ENCODE results near the gene AXL. TPM values are rescaled to one million over a fixed set of nuclear protein-coding genes. Genes with fewer than 3 reads are reported as not detected.

AXL gene
- total and polyA plus RNA-seq, 9 of the 15 experiments (the other 6 are each of a cell fraction or from before 2014, with no cell fraction given) = 0.80 to 6.6 (median 1.6) TPM

- TF ChIP-seq ZNF512 (tag; IDR thresholded peaks at IDR 0.05) = no peak
- TF ChIP-seq MAFF (IDR thresholded peaks at IDR 0.05; ENCODE audit: low read length) = no peak; the same call in 1 of the 2 replicates
- no peak for TF ChIP-seq CHD4 (IDR thresholded peaks at IDR 0.05; ENCODE audit: insufficient read depth, insufficient replicate concordance, low read depth, low read length, poor library complexity, severe bottlenecking)
- TF ChIP-seq TCF7L2 (IDR thresholded peaks at IDR 0.05; ENCODE audit: low read depth, low read length) = no peak
- TF ChIP-seq USF2 (CRISPR knock-in tag; IDR thresholded peaks at IDR 0.05) = no peak
- no peak for TF ChIP-seq SIRT6 (IDR thresholded peaks at IDR 0.05; ENCODE audit: low read depth, low read length)
- no peak for TF ChIP-seq ZNF232 (CRISPR knock-in tag; IDR thresholded peaks at IDR 0.05)
- no peak for TF ChIP-seq CHD7 (IDR thresholded peaks at IDR 0.05; ENCODE audit: low read depth, low read length)
- TF ChIP-seq GTF3C2 (IDR thresholded peaks at IDR 0.05; ENCODE audit: borderline replicate concordance, extremely low read depth, insufficient read length) = no peak
These were observed 6.4 kb downstream of the AXL start (continued) for GRCh38 chr19:41225238-41226052.
